Measurements from ENCODE around the gene NPTX2.

The NPTX2 gene

DNA sequence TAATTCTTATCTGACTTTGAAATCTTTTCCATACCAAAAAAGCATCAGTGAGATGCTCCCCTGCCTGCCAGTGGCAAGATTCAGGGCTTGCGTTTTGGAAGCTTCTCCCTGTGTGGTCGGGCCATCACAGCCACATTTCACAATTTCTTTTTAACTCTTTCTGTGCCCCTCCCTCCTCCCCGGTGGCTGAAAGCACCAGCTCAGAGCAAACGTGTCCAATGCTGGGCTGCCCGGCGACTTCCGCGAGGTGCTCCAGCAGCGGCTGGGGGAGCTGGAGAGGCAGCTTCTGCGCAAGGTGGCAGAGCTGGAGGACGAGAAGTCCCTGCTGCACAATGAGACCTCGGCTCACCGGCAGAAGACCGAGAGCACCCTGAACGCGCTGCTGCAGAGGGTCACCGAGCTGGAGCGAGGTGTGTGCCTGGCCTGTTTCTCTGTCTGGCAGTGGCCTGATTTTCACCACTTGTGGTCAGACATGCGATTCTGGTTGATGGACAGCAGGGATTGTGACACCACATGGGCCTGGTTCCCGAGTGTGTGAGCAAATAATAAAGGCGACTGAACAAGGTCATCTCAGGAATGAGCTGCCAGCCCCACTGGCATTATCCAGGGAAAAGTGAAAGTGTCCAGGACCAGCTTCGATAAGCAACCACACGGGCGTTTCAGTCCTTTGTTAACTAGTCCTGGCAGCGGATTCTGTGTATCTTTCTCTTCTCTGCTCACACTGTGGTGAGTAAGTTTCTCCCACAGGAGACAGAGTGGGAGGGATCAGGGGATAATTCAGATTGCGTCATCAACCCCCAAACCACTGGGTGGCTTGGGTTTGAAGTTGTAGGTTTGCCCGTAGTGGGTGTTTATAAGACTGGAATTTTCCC lies 2.6 kb downstream of the NPTX2 start:
- no peak for DNase-seq

DNA sequence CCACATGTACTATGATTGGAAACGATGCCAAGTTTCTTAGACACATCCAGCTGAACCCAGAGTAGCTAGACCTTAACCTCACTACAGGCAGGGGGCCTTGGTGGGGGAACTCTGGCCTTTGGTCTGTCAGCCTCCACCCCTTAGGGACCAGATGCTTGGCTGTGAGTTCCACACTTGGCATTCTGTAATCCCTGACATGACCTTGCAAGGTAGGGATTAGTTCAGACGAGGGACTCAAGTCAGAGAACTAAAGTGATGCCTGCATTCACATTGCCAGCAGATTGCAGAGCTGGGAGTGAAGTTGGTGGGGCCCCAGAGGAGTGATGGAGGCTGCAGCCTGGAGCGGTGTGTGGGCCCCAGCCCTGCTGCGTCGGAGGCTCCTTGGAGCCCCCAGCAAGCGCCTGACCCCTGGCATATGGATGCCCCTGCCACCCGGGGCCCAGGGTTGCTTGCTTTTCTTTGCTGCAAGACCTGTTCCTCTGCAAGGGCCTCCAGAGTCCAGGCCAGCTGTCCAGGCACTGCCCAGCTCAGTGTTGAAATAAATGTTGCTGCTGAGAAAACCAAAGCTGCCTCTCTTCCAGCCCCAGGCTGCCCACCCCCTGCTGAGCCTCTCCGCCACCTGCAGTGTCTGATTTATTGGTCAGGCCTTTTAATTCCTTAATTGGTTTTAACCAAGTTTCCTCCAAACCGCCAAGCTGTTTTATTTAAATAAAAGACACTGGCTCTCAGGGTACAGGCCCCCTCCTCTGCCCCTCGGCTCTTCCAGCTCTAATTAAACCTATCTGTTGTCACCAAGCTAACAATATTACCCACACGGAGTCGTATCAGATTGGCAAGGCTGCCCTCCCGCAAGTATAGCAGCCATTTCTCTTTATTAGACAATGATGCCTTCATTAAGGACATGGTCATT lies 4.7 kb downstream of the NPTX2 start:
- no peak for DNase-seq

- DNase-seq = no peak
These were observed 5.8 kb downstream of the NPTX2 start for GRCh38 chr7:98622926-98623325.

GRCh38 chr7:98624846-98625420 lies 7.8 kb downstream of the NPTX2 start:
- no peak for DNase-seq

DNA sequence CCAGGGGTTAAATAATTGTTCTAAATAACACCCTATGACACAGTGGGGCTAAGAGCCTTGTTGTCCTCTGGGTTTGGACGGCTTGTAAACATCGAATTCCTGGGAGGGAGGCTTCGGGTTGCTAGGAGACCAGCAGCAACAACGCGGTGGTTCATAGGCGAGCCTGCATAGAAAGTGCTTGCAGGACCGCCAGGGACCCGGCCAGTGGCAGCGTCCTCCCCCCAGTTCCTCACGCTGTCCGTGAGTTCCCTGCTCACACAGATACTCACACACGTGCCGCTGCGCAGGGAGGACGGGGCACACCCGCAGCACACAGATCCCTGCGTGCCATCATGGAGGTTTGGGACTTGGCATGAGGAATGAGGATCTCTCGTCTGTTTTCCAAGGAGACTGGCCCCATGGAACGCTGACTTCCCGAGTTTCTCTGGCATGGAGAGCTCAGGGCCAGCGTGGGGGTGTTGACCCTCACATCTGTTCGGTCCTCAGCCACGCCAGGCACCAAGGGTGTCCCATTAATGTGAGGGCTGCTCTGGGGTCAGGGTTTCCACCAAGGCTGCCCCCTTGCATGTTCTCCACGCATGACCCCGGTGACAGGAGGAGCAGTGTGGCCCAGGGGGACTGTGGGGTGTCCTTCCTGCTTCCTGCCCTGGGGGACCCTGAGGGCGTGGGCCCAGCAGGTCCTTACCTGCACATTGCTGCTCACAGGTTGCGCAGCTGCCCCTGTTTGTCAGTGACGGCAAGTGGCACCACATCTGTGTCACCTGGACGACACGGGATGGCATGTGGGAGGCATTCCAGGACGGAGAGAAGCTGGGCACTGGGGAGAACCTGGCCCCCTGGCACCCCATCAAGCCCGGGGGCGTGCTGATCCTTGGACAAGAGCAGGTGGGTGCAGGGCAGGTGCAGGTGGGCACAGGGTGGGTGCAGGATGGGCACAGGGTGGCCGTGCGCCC lies 9.7 kb downstream of the NPTX2 start:
- DNase-seq = no peak

GRCh38 chr7:98627413-98627790 lies 10.3 kb downstream of the NPTX2 start:
- DNase-seq = no peak

DNA sequence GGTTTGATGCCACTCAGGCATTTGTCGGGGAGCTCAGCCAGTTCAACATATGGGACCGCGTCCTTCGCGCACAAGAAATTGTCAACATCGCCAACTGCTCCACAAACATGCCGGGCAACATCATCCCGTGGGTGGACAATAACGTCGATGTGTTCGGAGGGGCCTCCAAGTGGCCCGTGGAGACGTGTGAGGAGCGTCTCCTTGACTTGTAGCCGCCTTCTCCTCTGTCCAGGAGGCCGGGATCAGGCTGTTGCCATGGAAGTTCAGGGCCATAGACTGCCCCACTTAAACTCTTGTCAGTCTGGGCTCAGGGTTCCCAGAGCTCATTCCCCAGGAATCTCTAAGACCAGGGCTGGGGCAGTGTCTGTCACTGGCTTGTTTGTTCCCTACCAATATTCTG lies 11.3 kb downstream of the NPTX2 start:
- no peak for DNase-seq

DNA sequence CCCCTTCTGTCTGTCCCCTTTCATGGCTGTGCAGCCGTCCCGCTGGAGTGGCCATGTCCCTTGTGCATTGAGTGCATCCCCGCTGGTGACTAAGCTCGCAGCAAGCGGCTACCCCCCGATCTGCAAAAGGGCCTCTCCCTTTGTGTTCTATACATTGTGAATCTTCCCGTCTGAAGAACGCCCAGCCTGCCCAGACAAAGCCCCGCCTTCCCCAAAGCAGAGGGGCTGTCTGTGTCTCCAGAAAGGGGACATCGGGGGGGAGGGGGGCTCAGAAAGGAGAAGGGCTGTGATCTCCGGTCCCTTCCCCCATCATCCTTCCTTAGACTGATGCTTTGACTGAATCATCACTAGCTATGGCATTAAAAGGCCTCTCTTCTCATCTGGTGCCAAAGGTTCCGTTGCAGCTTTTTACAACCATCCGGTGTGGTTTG lies 11.9 kb downstream of the NPTX2 start:
- no peak for DNase-seq

GRCh38 chr7:98630149-98630548 lies 13.1 kb downstream of the NPTX2 start:
- no peak for DNase-seq

DNA sequence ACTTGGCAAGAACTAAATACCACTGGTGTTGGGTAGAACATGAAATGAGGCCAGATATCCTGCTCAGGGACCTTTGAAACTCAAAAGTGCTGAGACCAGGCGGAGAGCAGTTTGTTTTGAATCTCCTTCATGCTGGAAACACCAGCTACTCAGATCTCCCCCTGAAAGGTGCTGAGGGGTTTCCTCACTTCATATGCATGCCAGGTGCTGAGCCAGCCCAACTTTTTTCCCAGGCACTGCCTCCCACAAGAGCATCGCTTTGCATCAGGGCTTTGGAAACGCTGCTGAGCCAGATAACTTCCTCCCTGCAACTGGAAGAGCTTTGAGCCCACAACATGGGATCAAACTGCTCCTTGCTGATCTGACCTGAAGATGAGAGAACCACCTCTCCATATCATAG lies 13.7 kb downstream of the NPTX2 start:
- DNase-seq = no peak

DNA sequence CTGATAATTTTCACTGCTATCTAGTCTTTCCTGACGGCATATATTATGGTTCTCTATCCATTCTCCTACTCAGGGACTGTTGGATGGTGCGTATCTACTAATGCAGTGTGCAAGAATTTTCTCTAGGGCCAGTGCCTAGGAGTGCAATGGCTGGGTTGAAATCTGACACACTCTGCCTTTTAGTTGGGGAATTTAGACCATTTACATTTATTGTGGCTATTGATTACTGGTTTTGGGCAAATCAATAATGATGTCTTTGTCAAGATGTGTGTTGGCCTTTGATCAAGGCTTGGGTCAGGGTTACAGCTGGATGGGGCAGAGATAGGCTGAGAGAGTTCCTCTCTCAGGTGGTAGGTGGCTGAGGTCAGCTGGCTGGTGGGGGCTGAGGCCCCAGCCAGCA lies 21.8 kb downstream of the NPTX2 start:
- DNase-seq = no peak

GRCh38 chr7:98640375-98640774 lies 23.3 kb downstream of the NPTX2 start:
- no peak for DNase-seq

- peak; percentile 82 for DNase-seq
These were observed 24.8 kb downstream of the NPTX2 start for GRCh38 chr7:98641646-98642500.

DNA sequence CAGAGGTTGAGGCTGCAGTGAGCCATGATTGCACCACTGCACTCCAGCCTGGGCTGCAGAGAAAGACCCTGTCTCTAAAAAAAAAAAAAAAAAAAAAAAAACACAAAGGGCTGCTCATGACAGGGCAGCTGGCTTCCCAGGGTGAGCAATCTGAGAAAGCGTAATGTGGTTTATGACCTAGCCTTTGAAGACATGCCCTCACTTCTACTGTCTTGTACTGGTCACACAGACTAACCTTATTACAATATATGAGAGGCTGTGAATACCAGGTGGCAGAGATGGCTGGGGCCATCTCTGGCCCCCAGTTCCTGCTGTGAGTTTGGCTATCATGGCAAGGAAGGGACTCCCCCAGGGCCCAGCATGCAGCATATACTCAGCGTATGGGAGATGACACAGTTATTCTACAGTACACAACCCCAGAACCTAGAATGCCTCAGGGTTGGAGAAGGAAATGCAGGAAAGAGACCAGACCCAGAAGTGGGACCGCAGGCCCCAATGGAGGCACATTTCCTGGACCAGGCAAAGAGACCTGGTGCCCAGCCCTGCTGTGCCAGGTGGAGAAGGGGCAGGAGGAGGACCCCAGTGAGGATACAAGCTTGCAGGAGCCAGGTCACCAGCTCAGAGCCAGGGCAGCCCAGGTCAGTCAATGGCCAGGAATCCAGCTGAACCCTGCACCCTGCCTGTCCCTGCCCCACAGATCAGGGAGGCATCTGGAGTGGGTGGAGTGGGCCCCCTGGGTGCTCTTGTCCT lies 26.3 kb downstream of the NPTX2 start:
- DNase-seq = no peak

- no peak for DNase-seq
These were observed 29.4 kb downstream of the NPTX2 start for GRCh38 chr7:98646465-98646864.

DNA sequence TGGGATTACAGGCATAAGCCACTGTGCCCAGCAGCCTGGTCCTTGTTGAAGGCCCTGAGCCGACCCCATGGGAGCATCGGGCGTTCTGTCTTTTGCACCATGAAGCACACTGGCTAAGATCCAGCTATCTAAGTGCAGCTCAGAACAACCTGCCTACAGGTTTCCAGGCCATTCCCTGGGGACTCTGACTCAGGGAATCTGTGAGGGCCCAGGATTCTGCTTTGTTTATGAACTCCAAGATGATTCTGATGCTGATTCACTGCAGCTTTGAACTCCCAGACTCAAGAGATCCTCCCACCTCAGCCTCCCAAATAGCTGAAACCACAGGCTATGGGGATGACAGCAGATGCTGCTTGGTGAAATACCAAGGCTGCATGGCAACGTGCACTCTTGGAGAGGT lies 30.2 kb downstream of the NPTX2 start:
- no peak for DNase-seq

GRCh38 chr7:98651760-98652159 lies 34.7 kb downstream of the NPTX2 start:
- no peak for DNase-seq

- DNase-seq = no peak
These were observed 36.7 kb downstream of the NPTX2 start for GRCh38 chr7:98653601-98654310.

DNA sequence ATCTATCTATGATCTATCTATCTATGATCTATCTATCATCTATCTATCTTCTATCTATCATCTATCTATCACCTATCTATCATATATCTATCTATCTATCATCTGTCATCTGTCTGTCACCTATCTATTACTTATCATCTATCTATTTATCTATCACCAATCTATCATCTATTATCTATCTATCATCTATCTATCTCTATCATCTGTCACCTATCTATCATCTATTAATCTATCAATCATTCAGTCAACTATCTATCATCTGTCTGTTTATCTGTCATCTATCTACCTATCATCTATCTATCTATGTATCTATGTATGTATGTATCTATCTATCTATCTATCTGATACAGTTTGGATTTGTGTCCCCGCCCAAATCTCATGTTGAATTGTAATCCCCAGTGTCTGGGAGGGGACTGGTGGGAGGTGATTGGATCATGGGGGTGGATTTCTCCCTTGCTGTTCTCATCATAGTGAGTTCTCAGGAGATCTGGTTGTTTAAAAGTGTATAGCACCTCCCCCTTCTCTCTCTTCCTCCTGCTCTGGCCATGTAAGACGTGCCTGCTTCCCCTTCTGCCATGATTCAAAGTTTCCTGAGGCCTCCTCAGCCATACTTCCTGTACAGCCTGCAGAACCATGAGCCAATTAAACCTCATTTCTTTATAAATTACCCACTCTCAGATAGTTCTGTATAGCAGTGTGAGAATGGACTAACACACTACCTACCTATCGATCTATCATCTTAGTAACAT lies 37.6 kb downstream of the NPTX2 start:
- DNase-seq = no peak

Data from GF-D8 (cell line).